HG03432 (cell line): ENCODE data around the gene IGF2BP1.
"Not testable (repeated sequence)": the region's sequence is repeated elsewhere in the genome, so short reads cannot be mapped to it uniquely, and the experiment has no call there.

Experiments
- ATAC-seq: cut with Tn5 transposase; IDR thresholded peaks from one replicate; pipeline ENCODE4 v1.9.1; 2021; ENCODE audit warnings: mild to moderate bottlenecking, moderate library complexity; ENCODE audit not compliant: unreplicated experiment

Gene IGF2BP1

DNA sequence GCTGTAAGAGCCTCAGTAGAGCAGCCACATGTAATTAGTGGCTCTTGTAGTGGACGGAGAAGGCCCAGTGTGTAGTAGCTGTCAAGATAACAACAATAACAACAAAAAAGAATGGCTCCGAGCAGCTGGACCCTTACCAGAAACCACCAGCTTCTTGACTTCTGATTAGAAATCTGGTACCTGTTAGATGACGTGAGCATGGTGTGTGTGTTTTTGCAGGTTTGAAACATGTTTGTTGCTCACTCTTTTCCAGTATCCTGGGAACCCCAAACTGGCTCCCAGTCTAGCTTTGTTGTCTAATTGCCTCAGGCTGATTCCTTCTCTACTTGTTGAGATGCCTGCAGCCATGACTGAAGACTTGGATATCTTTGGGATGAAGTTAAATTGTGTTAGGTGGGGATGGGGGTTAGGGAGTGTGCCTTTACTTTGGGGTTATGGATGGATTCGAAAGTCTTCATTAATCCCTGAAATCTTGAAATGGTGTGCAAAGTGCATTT, 21.0 kb downstream of the IGF2BP1 start:
- ATAC-seq: no peak

DNA sequence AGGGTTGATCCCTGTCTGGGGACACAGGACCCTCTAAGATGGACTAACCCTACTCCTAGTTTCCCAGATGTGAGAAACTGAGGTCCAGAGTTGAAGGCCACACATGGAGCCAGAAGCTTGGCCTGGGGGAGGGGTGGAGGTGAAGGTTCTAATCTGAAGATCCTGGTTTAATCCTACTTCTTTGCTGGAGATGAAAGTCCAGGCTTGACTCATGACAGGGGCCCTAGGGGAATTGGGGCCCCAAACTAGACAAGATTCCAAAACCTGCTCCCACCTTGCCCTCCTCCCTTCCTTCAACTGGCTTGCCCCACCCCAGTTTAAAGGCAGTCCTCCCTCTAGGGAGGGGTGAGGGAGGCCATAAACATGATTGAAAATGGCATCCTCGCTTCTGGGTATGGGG, 21.6 kb downstream of the IGF2BP1 start:
- ATAC-seq: no peak

DNA sequence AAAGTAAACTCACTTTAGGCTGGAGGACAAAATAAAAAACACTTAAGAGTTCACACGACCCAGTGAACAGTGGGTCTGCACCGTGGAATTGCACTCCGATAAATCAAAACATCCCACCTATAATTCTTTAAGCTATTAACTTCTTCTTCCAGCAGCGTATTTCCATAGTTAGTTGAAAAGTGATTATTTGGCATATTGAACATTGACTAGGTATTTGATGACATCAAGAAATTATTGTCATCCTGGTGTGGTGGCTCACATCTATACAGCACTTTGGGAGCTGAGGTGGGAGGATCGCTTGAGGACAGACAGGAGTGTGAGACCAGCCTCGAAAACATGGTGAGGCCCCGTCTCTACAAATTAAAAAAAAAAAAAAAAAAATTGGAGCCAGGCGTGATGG, 23.4 kb downstream of the IGF2BP1 start:
- no peak for ATAC-seq

DNA sequence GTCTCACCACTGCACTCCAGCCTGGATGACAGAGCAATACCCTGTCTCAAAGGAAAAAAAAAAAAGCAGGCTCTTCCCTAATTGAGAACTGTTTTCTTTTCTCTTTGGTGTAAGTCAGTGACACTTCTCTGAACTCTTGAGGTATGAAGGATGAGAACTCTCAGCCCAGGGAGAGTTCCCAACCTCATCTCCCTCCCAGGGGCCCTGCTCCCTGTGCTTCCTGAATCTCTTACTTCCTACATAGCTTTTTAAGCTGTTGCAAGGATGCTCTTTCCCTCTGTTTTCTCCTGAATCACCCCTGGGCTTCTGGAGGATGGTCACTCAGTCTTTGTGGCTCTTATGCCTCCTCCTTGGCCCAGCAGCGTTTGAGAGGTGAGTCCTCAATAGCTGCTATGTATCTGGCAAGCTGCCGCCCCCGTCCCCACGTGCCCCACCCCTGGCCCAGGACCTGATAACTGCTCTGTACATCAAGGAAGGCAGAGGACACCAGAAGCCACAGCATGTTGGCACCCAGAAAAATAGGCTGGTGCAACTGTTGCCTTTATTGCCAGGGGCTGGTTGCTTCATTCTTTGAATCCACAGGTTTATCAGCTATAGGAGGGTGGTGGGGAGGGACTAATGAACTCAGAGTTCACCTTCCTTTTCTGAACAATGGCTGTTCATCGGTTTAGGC, 24.0 kb downstream of the IGF2BP1 start:
- ATAC-seq: no peak

DNA sequence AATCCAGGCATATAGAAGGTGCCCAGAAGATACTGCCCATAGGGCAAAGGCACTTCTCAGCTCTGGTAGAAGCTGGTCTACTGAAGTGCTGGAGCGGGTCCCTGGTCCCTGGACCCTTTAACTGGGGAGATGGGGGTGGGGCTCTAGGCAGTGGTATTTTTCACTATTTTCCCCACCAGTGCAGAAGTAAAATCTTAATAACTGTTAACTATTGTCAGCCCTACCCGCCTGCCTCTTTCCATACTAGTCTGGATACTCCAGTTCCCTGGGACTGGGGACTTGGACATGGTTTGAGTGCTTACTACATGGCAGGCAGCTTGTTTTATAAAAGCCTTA, 24.6 kb downstream of the IGF2BP1 start:
- ATAC-seq: no peak

DNA sequence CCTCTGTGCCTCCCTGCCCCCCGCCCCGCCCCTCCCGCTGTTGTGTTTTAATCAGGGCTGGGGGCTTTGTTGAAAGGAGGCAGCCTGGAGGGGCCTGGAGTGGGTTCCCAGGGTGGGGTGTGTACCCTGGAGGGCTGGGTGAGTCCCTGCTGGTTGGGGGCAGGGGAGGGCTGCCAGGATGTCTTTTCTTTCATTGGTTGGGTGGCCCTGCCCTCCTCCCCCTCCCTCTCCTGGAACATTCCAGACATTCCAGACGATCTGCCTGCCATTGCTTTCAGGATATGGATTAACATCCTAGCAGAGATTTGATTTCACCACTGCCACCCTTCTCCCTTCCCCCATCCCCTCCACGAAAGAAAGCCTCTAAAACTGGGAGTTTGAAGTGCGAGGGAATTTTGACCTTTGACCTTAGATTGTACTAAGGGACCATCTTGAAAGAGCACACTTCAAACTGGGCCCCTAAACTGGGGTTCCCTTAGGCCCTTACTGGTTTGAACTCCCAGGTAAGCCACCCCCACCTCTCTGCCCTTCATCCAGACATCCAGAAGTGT, 25.3 kb downstream of the IGF2BP1 start:
- ATAC-seq: no peak

DNA sequence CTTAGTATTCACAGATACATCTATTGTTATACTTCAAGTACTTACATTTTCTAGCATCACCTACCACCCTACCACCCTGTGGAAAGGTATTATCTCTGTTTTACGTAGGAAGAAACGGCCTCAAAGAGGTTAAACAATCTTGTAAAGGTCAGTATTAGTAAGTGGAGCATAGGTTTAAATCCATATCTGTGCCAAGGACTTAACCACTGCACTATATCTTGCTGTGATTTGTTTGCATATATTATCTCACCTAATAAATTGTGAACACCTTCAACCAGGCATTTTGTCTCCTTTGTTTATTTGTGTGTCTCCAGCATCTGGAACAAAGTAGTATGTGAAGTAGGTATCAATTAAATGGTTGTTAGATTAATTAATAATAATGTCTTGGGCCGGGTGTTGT, 27.3 kb downstream of the IGF2BP1 start:
- no peak for ATAC-seq

DNA sequence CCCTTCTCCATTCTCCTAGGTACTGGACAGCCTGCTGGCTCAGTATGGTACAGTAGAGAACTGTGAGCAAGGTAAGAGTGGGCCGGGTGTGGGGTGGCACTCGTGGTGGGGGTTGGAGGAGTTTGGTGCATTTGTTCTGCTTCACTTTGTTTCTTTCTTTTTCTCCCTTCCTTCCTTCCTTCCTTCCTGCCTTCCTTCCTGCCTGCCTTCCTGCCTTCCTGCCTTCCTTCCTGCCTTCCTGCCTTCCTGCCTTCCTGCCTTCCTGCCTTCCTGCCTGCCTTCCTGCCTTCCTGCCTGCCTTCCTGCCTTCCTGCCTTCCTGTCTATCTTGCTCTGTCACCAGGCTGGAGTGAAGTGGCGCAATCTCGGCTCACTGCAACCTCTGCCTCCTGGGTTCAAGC, 29.3 kb downstream of the IGF2BP1 start:
- not testable (repeated sequence) for ATAC-seq

DNA sequence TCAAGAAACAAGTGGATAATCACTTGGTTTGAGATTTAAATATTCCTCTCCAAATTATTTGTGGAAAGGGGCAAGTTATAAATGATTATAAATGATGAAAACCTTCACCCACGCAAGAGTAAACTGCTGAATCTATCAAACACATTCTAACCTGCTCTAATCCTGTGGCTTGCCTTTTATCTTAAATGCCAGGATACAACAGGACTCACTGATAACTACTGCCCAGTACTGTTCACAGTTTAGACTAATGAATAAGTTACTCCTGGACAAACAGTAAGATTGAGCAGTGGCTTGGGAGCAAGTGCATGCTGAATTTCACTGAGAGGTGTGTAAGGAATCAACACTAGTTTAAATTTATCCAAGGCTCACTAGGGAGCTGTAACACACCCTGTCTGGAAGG, 31.1 kb downstream of the IGF2BP1 start:
- ATAC-seq: no peak

DNA sequence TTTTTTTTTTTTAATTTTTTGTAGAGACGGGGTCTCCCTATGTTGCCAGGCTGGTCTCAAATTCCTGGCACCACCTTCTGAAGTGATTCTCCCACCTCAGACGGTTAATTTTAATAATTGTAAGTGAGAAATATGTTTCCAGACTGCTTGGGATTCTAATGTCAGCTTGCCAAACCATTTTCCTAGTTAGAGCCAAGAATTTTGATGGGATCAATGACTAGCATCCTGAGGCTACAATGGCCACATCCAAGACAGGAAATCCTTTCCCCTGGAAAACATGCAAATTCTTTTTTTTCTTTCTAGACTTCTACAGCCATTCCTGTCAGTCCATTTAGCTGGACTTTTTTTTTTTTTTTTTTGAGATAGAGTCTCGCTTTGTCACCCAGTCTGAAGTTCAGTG, 32.6 kb downstream of the IGF2BP1 start:
- no peak for ATAC-seq

DNA sequence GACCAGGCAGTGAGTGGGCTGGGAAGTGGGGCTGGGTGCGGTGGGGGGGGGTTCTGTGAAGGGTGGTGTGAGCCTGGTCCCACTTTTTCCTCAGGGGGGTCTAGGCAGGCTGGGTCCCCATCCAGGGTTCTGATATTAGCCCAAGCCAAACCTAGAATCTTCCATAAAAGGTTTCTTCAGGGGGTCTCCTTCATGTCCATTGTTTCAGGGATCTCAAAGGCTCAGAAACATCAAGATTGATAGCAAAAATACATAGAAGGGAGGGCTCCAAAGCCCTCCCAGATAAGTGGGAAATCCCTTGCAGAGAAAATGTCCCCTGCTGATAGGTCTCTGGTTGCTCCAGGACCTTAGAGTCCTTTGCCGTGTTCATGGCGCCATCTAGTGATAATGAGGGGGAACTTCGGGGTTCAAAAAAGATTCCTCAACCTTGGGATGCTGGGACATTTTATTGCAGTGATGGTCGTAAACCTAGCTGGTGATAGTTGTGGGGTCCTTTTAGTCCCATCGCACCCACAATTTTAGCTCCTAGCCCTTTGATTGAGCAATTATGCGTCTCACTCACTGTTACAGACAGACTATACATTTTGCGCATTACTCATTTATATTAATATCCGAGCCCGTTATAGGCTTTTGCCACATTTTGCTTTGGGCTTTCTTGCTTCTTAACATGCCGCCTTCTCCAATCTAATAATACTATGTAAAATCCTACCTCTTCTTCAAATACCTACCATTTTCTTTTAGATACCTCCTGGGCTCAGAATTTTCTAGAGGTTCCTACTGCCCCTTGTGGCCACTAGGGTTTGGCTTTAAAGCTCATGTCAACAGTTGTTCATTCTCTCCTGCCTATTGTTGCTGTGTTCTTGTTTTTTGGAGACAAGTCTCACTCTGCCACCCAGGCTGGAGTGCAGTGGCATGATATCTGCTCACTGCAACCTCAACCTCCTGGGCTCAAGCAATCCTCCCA, 35.1 kb downstream of the IGF2BP1 start:
- ATAC-seq: no peak

DNA sequence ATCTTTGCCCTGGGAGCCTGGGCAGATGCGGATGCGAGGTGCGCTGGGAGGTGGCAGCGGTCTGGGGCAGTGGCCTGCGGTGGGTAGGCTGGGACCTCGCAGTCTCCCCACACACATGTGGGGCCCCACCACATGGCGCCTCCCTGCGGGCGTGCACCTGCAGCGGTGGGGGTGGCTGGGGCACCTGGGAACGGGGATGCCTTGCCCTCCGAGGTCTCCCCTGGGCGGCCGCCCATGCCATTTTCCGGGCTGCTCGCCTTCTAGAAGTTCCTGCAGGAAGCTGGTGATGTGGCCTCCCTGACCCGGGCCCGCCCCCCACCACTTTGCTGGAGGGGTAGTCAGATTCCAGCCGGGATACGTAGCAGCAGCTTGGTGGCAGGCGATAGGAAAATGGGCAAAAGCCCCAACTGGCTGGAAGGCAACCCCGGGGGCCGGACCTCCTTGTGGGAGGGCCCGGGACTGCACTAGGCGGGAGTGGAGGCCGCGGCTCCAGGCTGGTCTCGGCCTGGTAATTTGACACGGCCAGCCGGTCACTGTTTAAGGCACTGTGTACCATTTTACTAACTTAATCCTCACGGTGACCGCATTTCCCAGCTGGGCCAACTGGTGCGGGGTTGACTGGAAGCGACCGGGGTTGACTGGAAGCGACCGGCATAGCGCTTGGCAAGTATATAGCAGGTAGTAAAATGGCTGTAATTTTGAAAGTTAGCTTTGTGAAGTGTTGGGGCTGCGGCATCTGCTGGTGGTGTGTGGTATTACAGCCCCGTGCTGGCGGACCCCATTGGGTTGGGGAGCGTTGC, 38.5 kb downstream of the IGF2BP1 start:
- ATAC-seq: no peak

DNA sequence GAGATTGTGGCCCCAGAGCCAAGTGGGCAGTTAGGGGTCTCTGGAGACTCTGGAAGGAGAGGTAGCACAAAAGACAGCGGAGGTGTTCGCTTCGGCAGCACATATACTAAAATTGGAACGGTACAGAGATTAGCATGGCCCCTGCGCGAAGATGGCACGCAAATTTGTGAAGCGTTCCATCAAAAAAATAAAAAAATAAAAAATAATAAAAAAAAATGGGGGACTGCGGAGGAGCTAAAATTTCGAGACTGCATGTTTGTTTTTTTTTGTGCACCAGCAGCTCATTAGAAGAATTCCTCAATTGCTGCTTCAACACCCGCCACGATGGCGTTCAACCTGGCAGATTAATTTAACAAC, 39.1 kb downstream of the IGF2BP1 start:
- ATAC-seq: no peak

DNA sequence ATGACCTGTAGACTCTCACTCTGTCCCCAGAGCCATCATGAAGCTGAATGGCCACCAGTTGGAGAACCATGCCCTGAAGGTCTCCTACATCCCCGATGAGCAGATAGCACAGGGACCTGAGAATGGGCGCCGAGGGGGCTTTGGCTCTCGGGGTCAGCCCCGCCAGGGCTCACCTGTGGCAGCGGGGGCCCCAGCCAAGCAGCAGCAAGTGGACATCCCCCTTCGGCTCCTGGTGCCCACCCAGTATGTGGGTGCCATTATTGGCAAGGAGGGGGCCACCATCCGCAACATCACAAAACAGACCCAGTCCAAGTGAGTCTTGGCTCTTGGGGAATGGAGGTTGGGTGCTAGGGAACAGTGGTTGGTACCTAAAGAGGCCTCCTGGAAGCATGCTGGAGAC, 41.0 kb downstream of the IGF2BP1 start:
- ATAC-seq: no peak

DNA sequence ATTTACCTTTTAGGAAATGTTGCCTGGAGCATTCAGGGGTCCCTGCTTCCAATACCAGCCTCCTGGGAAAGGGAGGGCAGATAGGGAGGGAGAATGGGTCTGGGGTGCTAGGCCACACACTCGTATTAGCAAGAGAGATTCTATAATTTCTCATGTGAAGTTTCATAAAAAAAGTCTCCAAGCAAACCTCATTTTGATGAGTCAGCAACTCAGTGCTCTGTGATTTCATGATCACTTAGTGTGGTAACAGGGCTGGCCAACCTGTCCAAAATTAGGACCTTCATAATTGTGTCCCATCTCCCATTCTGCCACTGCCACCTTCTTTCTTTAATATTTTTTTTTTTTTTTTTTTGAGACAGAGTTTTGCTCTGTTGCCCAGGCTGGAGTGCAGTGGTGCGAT, 41.4 kb downstream of the IGF2BP1 start:
- no peak for ATAC-seq

DNA sequence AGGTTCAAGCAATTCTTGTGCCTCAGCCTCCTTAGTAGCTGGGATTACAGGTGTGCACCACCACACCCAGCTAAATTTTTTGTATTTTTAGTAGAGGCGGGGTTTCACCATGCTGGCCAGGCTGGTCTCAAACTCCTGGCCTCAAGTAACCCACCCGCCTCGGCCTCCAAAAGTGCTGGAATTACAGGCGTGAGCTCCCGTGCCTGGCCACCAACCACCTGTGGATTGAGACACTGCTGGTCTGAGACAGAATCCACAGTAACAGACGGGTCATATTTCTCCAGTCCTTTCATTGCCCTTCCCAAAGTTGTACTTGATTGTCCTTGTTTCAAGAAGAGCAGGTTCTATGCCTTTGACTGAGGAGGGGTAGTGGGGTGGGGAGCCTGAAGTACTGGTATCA, 42.3 kb downstream of the IGF2BP1 start:
- not testable (repeated sequence) for ATAC-seq

DNA sequence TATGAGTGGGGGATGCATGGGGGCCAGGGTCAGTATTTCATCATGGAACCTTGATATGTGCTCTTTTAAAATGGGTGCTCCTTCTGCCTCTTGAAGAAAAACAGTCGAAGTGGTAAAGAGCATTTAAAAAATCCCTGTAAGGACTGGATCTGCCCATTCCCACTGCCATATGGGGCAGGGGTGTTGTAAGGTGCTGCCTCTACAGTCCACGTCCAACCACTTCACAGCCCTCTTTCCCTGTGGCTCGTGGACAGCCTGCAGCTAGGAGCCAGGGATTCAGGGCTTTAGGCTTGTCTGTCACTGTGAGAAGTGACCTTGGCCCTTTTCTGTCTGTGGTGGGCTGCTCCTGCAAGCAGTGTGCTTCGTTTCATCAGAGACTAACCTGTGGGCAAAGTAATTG, 44.3 kb downstream of the IGF2BP1 start:
- ATAC-seq: no peak

DNA sequence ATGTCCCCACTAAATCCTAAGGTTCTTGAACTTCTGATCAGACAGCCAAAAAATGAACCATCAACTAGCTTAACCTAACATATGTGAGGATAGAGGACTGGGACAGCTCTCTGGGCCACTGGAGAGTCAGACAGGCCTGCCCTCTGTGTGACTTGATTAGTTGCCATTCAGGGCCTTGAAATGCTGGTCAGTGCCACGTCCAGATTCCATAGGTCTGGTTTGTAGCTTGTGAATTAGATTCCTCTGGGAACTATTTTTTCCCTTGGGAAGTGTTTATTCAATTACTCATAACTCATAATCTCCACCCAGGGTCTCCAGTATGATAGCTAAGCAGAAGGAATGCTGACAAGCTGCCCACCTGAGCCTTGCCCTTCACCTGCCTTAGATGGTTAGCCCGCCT, 48.2 kb downstream of the IGF2BP1 start:
- no peak for ATAC-seq

DNA sequence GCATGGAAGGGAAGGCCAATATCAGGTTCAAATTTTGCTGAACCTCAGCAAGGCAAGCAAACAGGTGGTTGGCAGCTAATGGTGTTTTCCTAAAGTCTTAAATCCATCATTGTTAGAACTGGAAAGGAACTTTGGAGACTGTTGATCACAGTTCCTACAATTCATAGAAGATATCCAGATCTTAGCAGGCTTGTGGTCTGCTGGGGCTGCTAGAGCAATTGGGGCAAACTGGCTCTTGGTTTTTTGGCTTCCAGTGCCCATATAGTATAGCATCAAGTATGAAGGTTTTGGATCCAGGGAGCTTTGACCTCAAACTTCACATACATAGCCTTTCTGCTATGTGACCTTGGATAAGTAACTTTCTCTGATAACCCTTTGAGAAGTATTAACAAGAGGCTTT, 49.7 kb downstream of the IGF2BP1 start:
- no peak for ATAC-seq

DNA sequence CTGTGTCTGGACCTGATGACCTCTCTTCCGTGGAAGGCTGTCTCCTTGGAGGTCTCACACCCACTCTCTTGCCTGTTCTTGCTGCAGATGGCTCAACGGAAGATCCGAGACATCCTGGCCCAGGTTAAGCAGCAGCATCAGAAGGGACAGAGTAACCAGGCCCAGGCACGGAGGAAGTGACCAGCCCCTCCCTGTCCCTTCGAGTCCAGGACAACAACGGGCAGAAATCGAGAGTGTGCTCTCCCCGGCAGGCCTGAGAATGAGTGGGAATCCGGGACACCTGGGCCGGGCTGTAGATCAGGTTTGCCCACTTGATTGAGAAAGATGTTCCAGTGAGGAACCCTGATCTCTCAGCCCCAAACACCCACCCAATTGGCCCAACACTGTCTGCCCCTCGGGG, 52.1 kb downstream of the IGF2BP1 start:
- ATAC-seq: no peak

DNA sequence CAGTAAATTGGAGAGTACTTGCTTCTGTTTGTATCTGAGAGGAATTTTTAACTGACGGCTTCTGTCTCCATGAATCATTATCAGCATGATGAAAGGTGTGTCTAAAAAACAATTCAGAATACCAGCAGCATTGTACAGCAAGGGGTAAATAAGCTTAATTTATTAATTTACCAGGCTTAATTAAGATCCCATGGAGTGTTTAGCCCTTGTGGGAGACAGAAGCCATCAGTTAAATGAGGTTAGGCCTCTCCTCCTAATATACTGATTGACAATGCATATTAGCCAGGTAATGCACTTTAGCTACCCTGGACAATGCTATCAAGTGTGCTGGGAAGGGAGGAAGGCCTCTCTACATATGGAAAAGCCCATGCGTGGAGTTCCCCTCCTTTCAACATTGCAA, 53.4 kb downstream of the IGF2BP1 start:
- no peak for ATAC-seq
